SK-N-MC (cell line): Measurements from ENCODE around the gene KDM5C.

Experiments
- EZH2 ChIP-seq: fragments of 200-600 bp; sonication (generic); IDR thresholded peaks from one replicate; pipeline ENCODE4 v1.6.1; 2017; ENCODE audit warnings: antibody characterized with exemption
- FOXP2 ChIP-seq: optimal IDR thresholded peaks from 2 replicates; pipeline ENCODE3; 2011; ENCODE audit warnings: mild to moderate bottlenecking, moderate library complexity; ENCODE audit not compliant: insufficient read depth; ENCODE audit errors: extremely low read length, control extremely low read depth
- POLR2AphosphoS5 ChIP-seq: IDR thresholded peaks from 2 replicates; pipeline ENCODE4 v1.6.1; 2012; ENCODE audit warnings: mild to moderate bottlenecking, low read depth, low read length, borderline replicate concordance

DNA sequence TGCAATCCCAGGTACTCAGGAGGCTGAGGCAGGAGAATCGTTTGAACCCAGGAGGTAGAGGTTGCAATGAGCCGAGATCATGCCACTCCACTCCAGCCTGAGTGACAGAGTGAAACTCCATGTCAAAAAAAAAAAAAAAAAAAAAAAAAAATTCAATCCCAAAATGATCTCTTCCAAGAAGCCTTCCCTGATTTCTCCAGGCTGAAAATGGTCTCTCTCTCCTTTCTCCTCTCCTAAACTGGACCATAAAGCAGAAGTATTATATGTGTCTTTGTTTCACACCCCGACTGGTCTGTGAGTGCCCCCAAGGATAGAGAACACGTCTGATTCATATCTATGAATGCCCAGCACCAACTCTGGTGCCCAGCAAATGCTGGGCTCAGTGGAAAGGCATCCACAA, 17.3 kb upstream of the KDM5C start:
- TF ChIP-seq POLR2AphosphoS5 (no peak), EZH2 (no peak), FOXP2 (no peak)
